Lower lobe of right lung (tissue), 2 donors: ENCODE results near the gene TANGO6. TPM values are rescaled to one million over a fixed set of nuclear protein-coding genes. Genes with fewer than 3 reads are reported as not detected.

Experiments
- ATAC-seq, 2 donors: fragments of 200-7000 bp; cut with Tn5 transposase; one replicate each; pipeline ENCODE4 v1.9.1; 2020 to 2022; ENCODE audit warnings: mild to moderate bottlenecking in 2 of 2, moderate library complexity in 2 of 2
- DNase-seq: peaks from one replicate; pipeline ENCODE4 v3.0.0-alpha.2; 2020
- H3K27ac ChIP-seq: fragments of 200-600 bp; one replicate; pipeline ENCODE4 v1.8.0; 2022
- H3K27me3 ChIP-seq: fragments of 200-600 bp; one replicate; pipeline ENCODE4 v1.8.0; 2022; ENCODE audit warnings: low read depth
- H3K36me3 ChIP-seq: fragments of 200-600 bp; one replicate; pipeline ENCODE4 v1.8.0; 2022; ENCODE audit warnings: mild to moderate bottlenecking
- H3K4me1 ChIP-seq: fragments of 200-600 bp; one replicate; pipeline ENCODE4 v1.8.0; 2022
- H3K4me3 ChIP-seq: fragments of 200-600 bp; one replicate; pipeline ENCODE4 v1.8.0; 2022; ENCODE audit warnings: mild to moderate bottlenecking
- H3K9me3 ChIP-seq: fragments of 200-600 bp; one replicate; pipeline ENCODE4 v1.8.0; 2022
- intact Hi-C: fragments of 100-400 bp; cut with DNase I; formaldehyde crosslinking; loops from one replicate; pipeline ENCODE4 v1.11.0; 2022
- total RNA-seq: library from RNA; stranded (reverse); fragmentation: NEBNext Ultra II Directional; extraction: Animal tissue kit (Norgen Biotek cat#: 25700); gene quantifications from one replicate; pipeline ENCODE4 v1.2.1, GENCODE V29; 2021
- TF ChIP-seq, protein P1 (sequence below): fragments of 200-600 bp; IDR thresholded peaks from one replicate; pipeline ENCODE4 v1.8.0; 2022; ENCODE audit warnings: antibody characterized with exemption, mild to moderate bottlenecking
- donor health status: DM: no; HTN: yes; CAD: no; lungs with severe emphysema.

The TANGO6 gene
- total RNA-seq, 1 donor from 2014 or later: 20.4 TPM

DNA sequence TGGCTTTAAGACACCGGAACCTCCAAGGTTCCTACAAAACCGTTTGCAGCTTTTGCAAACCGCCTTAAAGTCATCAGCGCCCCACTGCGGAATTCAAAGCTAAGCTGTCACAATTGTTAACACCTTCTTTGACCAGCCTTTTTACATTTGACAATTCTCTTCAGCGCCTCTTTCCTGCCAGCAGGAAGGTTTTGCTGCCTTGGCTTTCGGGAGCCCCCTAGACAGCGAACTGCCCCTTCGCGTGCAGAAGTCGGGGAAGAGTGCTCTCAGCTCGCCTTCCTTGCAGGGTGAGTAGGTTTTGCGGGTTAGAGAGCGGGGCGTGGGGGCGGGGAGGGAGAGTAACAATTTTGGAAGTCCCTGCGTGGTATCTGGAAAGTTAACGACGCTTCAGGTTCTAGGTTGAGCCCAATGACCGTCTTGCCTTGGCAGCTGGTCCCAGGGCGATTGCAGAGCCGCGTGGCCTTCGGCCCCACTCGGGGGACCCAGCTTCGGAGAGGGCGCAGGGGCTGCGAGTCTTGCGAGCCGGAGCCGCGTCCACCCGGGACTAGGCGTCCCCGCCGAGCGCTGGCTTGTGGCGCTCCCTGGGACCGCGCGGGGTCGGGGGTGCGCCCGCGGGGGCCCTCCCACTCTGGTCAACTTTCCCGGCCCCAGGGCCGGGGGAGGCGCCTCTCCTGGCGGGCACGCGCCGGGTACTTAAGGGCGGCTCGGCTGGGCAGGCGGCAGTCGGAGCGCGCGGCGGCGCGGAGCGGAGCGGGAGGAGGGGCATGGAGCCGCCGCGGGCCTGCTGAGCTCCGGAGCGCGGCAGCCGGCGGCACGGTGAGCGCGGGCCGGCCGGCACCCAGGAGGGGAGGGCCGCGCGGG is 262.4 kb downstream of the TANGO6 start, which contains the start of gene HAS3:
TSS of gene HAS3 (plus strand) at position 153 of the 861 bp plus-strand sequence. CDS start 3,743 bp downstream, outside the sequence.
- ATAC-seq: peak; percentile 79 to 88
- intact Hi-C loops: no loop called here
- DNase-seq: peak; percentile 81

DNA sequence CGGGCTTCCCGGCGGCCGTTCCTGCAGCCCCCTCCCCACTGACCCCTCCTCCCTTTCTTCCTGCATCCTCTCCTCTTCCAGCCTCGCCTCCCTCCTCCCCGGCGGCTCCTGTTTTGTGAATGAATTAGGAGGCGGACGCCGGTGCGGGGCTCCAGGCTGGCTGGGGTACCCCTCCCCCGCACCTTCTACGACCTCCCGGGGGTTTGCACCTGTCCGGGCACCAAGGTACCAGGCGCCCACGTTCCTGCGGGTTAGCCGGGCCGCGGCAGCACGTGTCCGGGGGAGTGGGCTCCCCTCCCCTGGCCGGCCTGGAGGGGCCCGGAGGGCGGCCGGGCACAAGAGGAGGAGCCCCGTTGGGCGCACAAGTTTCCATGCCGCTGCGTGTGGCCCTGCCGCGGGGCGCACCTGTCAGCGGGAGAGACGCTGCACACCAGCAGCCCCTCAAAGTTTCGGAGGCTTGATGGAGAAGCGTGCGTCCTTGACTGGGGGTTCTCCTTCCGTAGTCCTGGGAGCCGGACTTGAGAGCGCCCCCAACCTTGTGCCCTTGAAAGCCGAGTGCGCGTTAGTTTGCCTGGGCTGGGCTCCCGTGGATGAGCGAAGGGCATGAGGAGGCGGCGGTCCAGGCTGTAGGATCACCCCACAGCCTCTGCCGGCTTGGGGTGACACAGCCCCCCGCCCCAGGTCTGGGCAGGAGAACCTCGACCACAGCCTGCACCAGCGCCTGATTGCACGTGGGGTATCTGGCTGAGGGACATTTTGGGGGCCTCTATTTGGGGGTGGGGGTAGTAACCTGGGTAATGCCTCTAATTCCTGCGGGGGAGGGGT is 263.4 kb downstream of the TANGO6 start:
- Histone ChIP-seq H3K4me3 (peak overlapping the region; percentile 57), H3K9me3 (no peaks in the 10 kb centered on the region), H3K27ac (no peak overlapping the region), H3K36me3 (peaks cover 24% of the 10 kb centered on the region), H3K4me1 (peaks cover 34% of the 10 kb centered on the region), H3K27me3 (peaks cover 18% of the 10 kb centered on the region)
- ATAC-seq (no peak), DNase-seq (no peak)
- intact Hi-C loops: no loop called here
- TF ChIP-seq, protein P1, sequence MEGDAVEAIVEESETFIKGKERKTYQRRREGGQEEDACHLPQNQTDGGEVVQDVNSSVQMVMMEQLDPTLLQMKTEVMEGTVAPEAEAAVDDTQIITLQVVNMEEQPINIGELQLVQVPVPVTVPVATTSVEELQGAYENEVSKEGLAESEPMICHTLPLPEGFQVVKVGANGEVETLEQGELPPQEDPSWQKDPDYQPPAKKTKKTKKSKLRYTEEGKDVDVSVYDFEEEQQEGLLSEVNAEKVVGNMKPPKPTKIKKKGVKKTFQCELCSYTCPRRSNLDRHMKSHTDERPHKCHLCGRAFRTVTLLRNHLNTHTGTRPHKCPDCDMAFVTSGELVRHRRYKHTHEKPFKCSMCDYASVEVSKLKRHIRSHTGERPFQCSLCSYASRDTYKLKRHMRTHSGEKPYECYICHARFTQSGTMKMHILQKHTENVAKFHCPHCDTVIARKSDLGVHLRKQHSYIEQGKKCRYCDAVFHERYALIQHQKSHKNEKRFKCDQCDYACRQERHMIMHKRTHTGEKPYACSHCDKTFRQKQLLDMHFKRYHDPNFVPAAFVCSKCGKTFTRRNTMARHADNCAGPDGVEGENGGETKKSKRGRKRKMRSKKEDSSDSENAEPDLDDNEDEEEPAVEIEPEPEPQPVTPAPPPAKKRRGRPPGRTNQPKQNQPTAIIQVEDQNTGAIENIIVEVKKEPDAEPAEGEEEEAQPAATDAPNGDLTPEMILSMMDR: no peak

More for the DNA sequence above, 262.4 kb downstream of the TANGO6 start, which contains the start of gene HAS3:
- Histone ChIP-seq H3K36me3 (peaks cover 16% of the 10 kb centered on the region), H3K4me3 (peak within 1 kb of the TSS; percentile 57), H3K27me3 (peaks cover 18% of the 10 kb centered on the region), H3K9me3 (no peaks in the 10 kb centered on the region), H3K27ac (peak within 1 kb of the TSS; percentile 36), H3K4me1 (peaks cover 34% of the 10 kb centered on the region)
- TF ChIP-seq, protein P1: peak; percentile 15

DNA sequence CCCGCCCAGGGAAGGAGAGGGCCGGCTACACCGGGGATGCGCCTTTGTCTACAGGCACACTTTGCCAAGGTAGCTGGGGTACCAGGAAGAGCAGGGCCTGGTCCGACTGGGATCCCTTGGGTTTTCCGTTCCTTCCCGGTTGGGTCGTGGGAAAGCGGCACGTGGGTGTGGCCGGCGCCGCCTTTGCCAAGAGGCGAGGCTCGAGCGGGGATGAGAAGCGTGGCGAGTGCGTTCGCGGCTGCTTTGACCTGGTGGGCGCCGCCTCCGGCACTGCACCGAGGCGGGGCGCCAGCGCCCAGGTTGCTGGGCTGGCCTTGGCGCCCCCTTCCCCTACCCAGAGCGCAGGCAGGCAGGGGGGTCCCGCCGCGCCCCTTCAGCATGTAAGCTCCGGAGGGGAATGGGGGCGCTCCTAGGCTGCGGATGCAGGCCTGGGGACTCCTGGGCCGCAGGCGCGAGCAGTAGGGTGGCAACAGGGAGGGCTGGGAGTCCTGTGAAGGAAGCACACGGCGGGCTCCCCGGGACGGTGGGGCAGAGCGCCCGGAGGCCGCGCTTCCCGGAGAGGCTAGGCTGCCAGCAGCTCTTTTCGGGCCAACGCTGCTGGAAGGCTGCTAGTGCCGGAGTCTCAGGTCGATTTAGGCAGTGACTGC is 264.1 kb downstream of the TANGO6 start:
- no peak overlapping the region for H3K27ac ChIP-seq
- H3K27me3 ChIP-seq: peaks cover 18% of the 10 kb centered on the region
- no peaks in the 10 kb centered on the region for H3K9me3 ChIP-seq
- TF ChIP-seq, protein P1: no peak
- H3K36me3 ChIP-seq: peaks cover 26% of the 10 kb centered on the region
- DNase-seq: peak; percentile 67
- ATAC-seq: peak; percentile 16 to 34
- H3K4me1 ChIP-seq: peaks cover 34% of the 10 kb centered on the region
- peak overlapping the region; percentile 57 for H3K4me3 ChIP-seq
- intact Hi-C loops: no loop called here

DNA sequence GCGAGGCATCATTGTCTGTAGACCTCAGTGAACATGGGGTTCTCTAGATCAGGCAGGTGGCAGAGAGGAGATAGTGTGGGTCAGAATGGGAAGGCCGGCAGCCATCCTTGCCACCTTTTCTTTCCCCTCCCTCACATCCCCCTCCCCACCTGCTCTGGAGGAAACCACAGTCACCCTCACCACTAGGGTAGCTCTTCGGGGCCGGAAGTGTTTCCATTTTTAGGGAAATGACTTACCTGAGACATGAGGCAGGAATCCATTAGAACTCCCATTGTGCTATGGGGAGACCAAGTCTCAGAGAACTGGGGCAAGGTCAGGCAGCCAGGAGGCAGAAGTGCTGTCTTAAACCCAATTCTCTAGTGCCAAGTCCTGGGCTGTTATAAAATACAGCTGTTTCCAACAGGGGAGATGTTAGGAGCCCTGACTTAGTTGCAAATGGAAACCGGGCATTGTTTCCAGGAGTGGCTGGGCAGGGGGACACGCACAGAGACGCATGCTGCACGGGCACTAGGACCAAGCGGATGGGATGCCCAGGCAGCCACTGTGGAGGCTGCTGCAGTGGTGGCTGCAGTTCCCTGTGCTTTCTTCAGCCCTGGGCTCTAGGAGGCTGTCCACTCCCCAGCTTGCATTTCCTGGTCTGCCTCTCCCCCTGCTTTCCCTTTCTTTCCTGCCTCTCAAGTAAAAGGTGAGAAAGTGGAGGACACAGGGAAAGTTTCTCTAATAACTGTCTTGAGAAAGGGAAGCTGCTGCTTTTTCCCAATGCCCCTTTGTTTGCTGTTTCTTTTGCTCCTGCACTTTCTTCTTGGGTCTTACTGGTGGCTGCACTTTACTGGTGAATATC is 265.0 kb downstream of the TANGO6 start:
- Histone ChIP-seq H3K27ac (no peak overlapping the region), H3K9me3 (no peaks in the 10 kb centered on the region), H3K36me3 (peaks cover 32% of the 10 kb centered on the region), H3K27me3 (peaks cover 18% of the 10 kb centered on the region), H3K4me3 (peak overlapping the region; percentile 57), H3K4me1 (peaks cover 34% of the 10 kb centered on the region)
- TF ChIP-seq, protein P1: no peak
- intact Hi-C loops: no loop called here
- ATAC-seq (peak in 1 of 2 donors; percentile 17), DNase-seq (no peak)
